H1 (cell line): ENCODE data around the gene EPB41L2. TPM values are rescaled to one million over a fixed set of nuclear protein-coding genes. Genes with fewer than 3 reads are reported as not detected.

Experiments used
- CTCF ChIA-PET: fragments of 300-600 bp; sonication (Branson Sonifier 250); formaldehyde crosslinking; loops from one replicate; lab custom pipeline; 2021; ENCODE audit not compliant: partially characterized antibody; lab: Charles Lee
- POLR2A ChIA-PET: fragments of 300-600 bp; sonication (Branson Sonifier 250); formaldehyde crosslinking; loops from one replicate; lab custom pipeline; 2021; ENCODE audit warnings: inconsistent platforms; ENCODE audit not compliant: partially characterized antibody; lab: Charles Lee
- DNase-seq, 2 experiments: peaks; one replicate each; pipeline versions ENCODE4 v3.0.0 to v3.0.0-alpha.2; 2010 to 2022; ENCODE audit warnings: low spot score in 2 of 2, low read depth in 1 of 2, mixed read lengths in 1 of 2
- FAIRE-seq: peaks from 2 replicates; lab custom pipeline; 2011; peaks lifted over from hg19 to GRCh38; lab: Jason Lieb, UNC
- H2AFZ ChIP-seq: 2 replicates; pipeline ENCODE4 v1.8.1; 2012; ENCODE audit warnings: low read length, inconsistent platforms
- H2AK5ac ChIP-seq: 2 replicates; pipeline ENCODE4 v1.6.1; 2013; ENCODE audit warnings: low read depth, low read length
- H2BK120ac ChIP-seq: replicated peaks from 2 replicates; pipeline ENCODE3; 2013; ENCODE audit warnings: low read depth, low read length, inconsistent platforms
- H2BK12ac ChIP-seq: 2 replicates; pipeline ENCODE4 v1.6.1; 2013; ENCODE audit warnings: low read depth, low read length
- H2BK15ac ChIP-seq: 2 replicates; pipeline ENCODE4 v1.6.1; 2013; ENCODE audit warnings: low read length
- H2BK20ac ChIP-seq: 2 replicates; pipeline ENCODE4 v1.6.1; 2013; ENCODE audit warnings: low read length
- H2BK5ac ChIP-seq: 2 replicates; pipeline ENCODE4 v1.6.1; 2013; ENCODE audit warnings: low read depth, low read length
- H3K14ac ChIP-seq: 2 replicates; pipeline ENCODE4 v1.6.1; 2013; ENCODE audit warnings: inconsistent platforms; ENCODE audit not compliant: insufficient read length
- H3K18ac ChIP-seq: 2 replicates; pipeline ENCODE4 v1.6.1; 2013; ENCODE audit warnings: low read length; ENCODE audit errors: extremely low read depth
- H3K23ac ChIP-seq: 2 replicates; pipeline ENCODE4 v1.6.1; 2013; ENCODE audit warnings: inconsistent platforms; ENCODE audit not compliant: insufficient read length
- H3K23me2 ChIP-seq: 2 replicates; pipeline ENCODE4 v1.6.1; 2013; ENCODE audit warnings: low read depth, low read length
- H3K27ac ChIP-seq: 2 replicates; pipeline ENCODE4 v1.6.1; 2011; ENCODE audit warnings: low read depth, low read length, inconsistent platforms
- H3K27me3 ChIP-seq, 4 experiments: replicated peaks in 1 of 4; 1 replicate in 1 of 4; 2 replicates in 3 of 4; pipeline versions ENCODE4 v1.6.1 to v1.8.1; 2011 to 2013; ENCODE audit warnings: low read length in 3 of 4, mild to moderate bottlenecking in 3 of 4, inconsistent platforms in 2 of 4, mixed read lengths in 2 of 4, moderate library complexity in 1 of 4; ENCODE audit not compliant: control insufficient read depth in 3 of 4, insufficient read depth in 3 of 4; ENCODE audit errors: extremely low read depth in 1 of 4
- H3K36me3 ChIP-seq, 4 experiments: 2 replicates each; pipeline versions ENCODE4 v1.6.1 to v1.8.1; 2011 to 2013; ENCODE audit warnings: mild to moderate bottlenecking in 4 of 4, low read length in 3 of 4, moderate library complexity in 2 of 4, control low read depth in 1 of 4, inconsistent platforms in 1 of 4; ENCODE audit not compliant: insufficient read depth in 4 of 4, control insufficient read depth in 2 of 4
- H3K4ac ChIP-seq: replicated peaks from 2 replicates; pipeline ENCODE3; 2013; ENCODE audit warnings: low read length, low read depth, mixed read lengths, inconsistent platforms; ENCODE audit not compliant: insufficient read length
- H3K4me1 ChIP-seq, 4 experiments: replicated peaks in 1 of 4; 1 replicate in 1 of 4; 2 replicates in 3 of 4; pipeline versions ENCODE4 v1.6.1 to v1.8.1; 2011 to 2013; ENCODE audit warnings: low read length in 3 of 4, inconsistent platforms in 2 of 4, mixed read lengths in 1 of 4; ENCODE audit not compliant: insufficient read depth in 4 of 4, control insufficient read depth in 3 of 4
- H3K4me2 ChIP-seq, 2 experiments: 2 replicates each; pipeline versions ENCODE4 v1.6.1 to v1.8.1; 2011 to 2013; ENCODE audit warnings: low read depth in 2 of 2, low read length in 2 of 2, control low read depth in 1 of 2, inconsistent platforms in 1 of 2, mild to moderate bottlenecking in 1 of 2; ENCODE audit not compliant: insufficient read depth in 1 of 2
- H3K4me3 ChIP-seq, 4 experiments: fragments of 200-600, 300-600 bp in 1 of 4; sonication (generic), shearing (Covaris generic), sonication (Bioruptor Twin) in 1 of 4; 2 replicates each; pipeline versions ENCODE4 v1.5.1 to v1.8.1; 2011 to 2016; ENCODE audit warnings: low read length in 4 of 4, low read depth in 3 of 4, control low read depth in 2 of 4, inconsistent platforms in 2 of 4, mild to moderate bottlenecking in 2 of 4, mixed read lengths in 1 of 4, moderate library complexity in 1 of 4; ENCODE audit not compliant: insufficient read depth in 2 of 4; ENCODE audit errors: extremely low read depth in 1 of 4
- H3K56ac ChIP-seq: replicated peaks from 2 replicates; pipeline ENCODE3; 2013; ENCODE audit warnings: low read depth, mild to moderate bottlenecking, mixed read lengths, low read length, inconsistent platforms; ENCODE audit not compliant: insufficient read length
- H3K79me1 ChIP-seq: 2 replicates; pipeline ENCODE4 v1.6.1; 2013; ENCODE audit warnings: low read depth, low read length, control low read depth
- H3K79me2 ChIP-seq, 2 experiments: 2 replicates each; pipeline versions ENCODE4 v1.6.1 to v1.8.1; 2012 to 2013; ENCODE audit warnings: low read length in 2 of 2, mild to moderate bottlenecking in 2 of 2, inconsistent platforms in 1 of 2; ENCODE audit not compliant: insufficient read depth in 2 of 2, control insufficient read depth in 1 of 2
- H3K9ac ChIP-seq, 4 experiments: replicated peaks in 1 of 4; 1 replicate in 1 of 4; 2 replicates in 3 of 4; pipeline versions ENCODE4 v1.6.1 to v1.8.1; 2011 to 2013; ENCODE audit warnings: low read depth in 3 of 4, low read length in 3 of 4, control low read depth in 2 of 4, mild to moderate bottlenecking in 2 of 4, moderate library complexity in 2 of 4, inconsistent platforms in 1 of 4; ENCODE audit errors: extremely low read depth in 1 of 4
- H3K9me3 ChIP-seq, 2 experiments: 2 replicates each; pipeline versions ENCODE4 v1.6.1 to v1.8.1; 2012 to 2013; ENCODE audit warnings: mild to moderate bottlenecking in 2 of 2, moderate library complexity in 2 of 2, control low read depth in 1 of 2, inconsistent platforms in 1 of 2, low read depth in 1 of 2, low read length in 1 of 2, mixed read lengths in 1 of 2; ENCODE audit not compliant: insufficient read depth in 2 of 2
- H4K20me1 ChIP-seq, 2 experiments: replicated peaks in 1 of 2; 2 replicates each; pipeline versions ENCODE3 to v1.8.1; 2011 to 2013; ENCODE audit warnings: inconsistent platforms in 2 of 2, low read length in 2 of 2, mild to moderate bottlenecking in 1 of 2; ENCODE audit not compliant: insufficient read depth in 2 of 2, control insufficient read depth in 1 of 2
- H4K5ac ChIP-seq: 2 replicates; pipeline ENCODE4 v1.6.1; 2013; ENCODE audit warnings: low read length, low read depth, mixed read lengths, inconsistent platforms; ENCODE audit not compliant: insufficient read length
- H4K8ac ChIP-seq: 2 replicates; pipeline ENCODE4 v1.8.0; 2013; ENCODE audit warnings: mild to moderate bottlenecking, moderate library complexity, low read length, inconsistent platforms; ENCODE audit not compliant: insufficient read depth; ENCODE audit errors: extremely low read depth
- H4K91ac ChIP-seq: replicated peaks from 2 replicates; pipeline ENCODE3; 2013; ENCODE audit warnings: low read length, mixed read lengths, inconsistent platforms; ENCODE audit not compliant: insufficient read length
- CTBP2 ChIP-seq: IDR thresholded peaks from 2 replicates; pipeline ENCODE4 v1.7.0; 2011; ENCODE audit warnings: borderline replicate concordance, mild to moderate bottlenecking, moderate library complexity, mixed read lengths, low read length; ENCODE audit not compliant: insufficient read depth, insufficient read length
- EGR1 ChIP-seq: IDR thresholded peaks from 2 replicates; pipeline ENCODE4 v1.6.1; 2011; ENCODE audit warnings: low read depth, low read length, borderline replicate concordance
- EP300 ChIP-seq, 2 experiments: IDR thresholded peaks; 1 replicate in 1 of 2; 2 replicates in 1 of 2; pipeline ENCODE4 v1.6.1; 2011 to 2012; ENCODE audit warnings: low read depth in 2 of 2, low read length in 2 of 2, mild to moderate bottlenecking in 2 of 2, borderline replicate concordance in 1 of 2, inconsistent platforms in 1 of 2, moderate library complexity in 1 of 2
- HDAC2 ChIP-seq, 2 experiments: fragments of 300-600 bp in 1 of 2; sonication (generic) in 1 of 2; IDR thresholded peaks; 2 replicates each; pipeline ENCODE4 v1.6.1; 2011 to 2012; ENCODE audit warnings: low read depth in 2 of 2, low read length in 2 of 2, mild to moderate bottlenecking in 2 of 2, moderate library complexity in 2 of 2, borderline replicate concordance in 1 of 2, inconsistent platforms in 1 of 2
- RBBP5 ChIP-seq: IDR thresholded peaks from 2 replicates; pipeline ENCODE4 v1.7.1; 2012; ENCODE audit warnings: low read depth, mild to moderate bottlenecking, inconsistent platforms, low read length, moderate library complexity, borderline replicate concordance
- SIN3A ChIP-seq, 2 experiments: IDR thresholded peaks in 1 of 2; conservative IDR thresholded peaks in 1 of 2; 2 replicates each; pipeline ENCODE4 v1.6.1; 2011 to 2012; ENCODE audit warnings: low read length in 2 of 2, improper control_type of control experiment in 1 of 2, low read depth in 1 of 2, mild to moderate bottlenecking in 1 of 2
- WGBS, 2 experiments: shearing (Covaris generic) in 1 of 2; methylation state at CpG; one replicate each; pipeline versions ENCODE4 v1.1.6 to v1.1.7; 2013 to 2015; ENCODE audit warnings: low lambda C conversion rate in 2 of 2, mixed read lengths in 2 of 2, inconsistent platforms in 1 of 2, low coverage in 1 of 2, missing lambda C conversion rate in 1 of 2; ENCODE audit not compliant: insufficient replicate concordance in 2 of 2, insufficient coverage in 1 of 2, insufficient read length in 1 of 2; ENCODE audit errors: extremely low coverage in 1 of 2, missing lambda C conversion rate in 1 of 2; 5-methylcytosine and 5-hydroxymethylcytosine counted together
- polyA plus RNA-seq, 7 experiments: library from polyadenylated mRNA; depleted of rRNA in 3 of 7; stranded (reverse) in 5 of 7; unstranded in 2 of 7; fragments of >200 nt in 5 of 7; fragments of 200-250 nt in 2 of 7; gene quantifications; 1 replicate in 5 of 7; 2 replicates in 1 of 7; 4 replicates in 1 of 7; pipeline versions ENCODE4 v1.2.1 to v1.2.3, GENCODE V29; 2011 to 2013; ENCODE audit warnings: missing spikeins in 2 of 7, mixed read lengths in 2 of 7
- total RNA-seq: library from RNA; stranded (reverse); fragmentation: NEBNext Ultra II Directional; extraction: Animal tissue kit (Norgen Biotek cat#: 25700); gene quantifications from 2 replicates; pipeline ENCODE4 v1.2.1, GENCODE V29; 2021

Gene EPB41L2
- total and polyA plus RNA-seq, 2 of the 8 experiments (the other 6 are each of a cell fraction or from before 2014, with no cell fraction given): 22.5 to 123 TPM

DNA sequence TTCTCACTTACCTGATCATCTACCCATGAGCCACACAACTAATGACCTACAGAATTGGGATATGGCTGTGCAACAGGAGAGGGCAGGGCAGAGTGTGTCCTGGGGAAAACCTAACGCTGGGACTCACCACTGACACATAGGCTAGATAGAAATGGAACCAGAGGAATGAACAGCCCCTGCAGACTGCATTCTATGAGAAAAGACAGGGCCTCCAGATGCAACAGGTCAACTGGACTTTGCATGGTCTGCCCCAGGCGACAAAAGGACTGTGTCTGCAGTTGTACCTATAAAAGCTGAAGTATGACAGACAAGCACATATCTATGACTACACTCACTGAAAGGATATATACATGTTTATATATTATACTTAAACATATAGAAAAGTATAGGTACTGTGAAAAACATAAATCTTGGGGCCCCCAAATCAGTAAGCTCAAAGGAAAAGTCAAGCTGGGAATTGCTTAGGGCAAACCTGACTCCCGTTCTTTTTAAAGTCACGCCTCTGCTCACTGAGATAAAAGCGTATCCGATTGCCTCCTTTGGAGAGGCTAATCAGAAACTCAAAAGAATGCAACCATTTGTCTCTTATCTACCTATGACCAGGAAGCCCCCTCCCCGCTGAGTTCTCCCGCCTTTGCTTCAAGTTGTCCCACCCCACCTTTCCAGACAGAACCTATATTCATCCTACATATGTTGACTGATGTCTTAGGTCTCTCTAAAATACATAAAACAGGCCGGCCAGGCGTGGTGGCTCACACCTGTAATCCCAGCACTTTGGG lies 68.5 kb downstream of the EPB41L2 start:
- no peak overlapping the region for H3K27ac ChIP-seq
- H3K4me1 ChIP-seq: peaks cover 0 to 14% (median 4%) of the 10 kb centered on the region in 4 experiments; a peak in 2 of 7 replicates
- no peaks in the 10 kb centered on the region for H3K23me2 ChIP-seq
- ChIA-PET CTCF (interaction anchor here (0.7 to 1.5 kb wide), 2 partner anchors 14 to 107 kb away, joined by 3 read pairs; no protein-coding TSS in a partner anchor), POLR2A (interaction anchor here (0.7 kb wide), 1 partner anchor 30 kb away, joined by 3 read pairs; no protein-coding TSS in a partner anchor)
- no peaks in the 10 kb centered on the region for H3K9me3 ChIP-seq
- no peak for FAIRE-seq
- 92% methylated on average over 10 of the region's 10 CpGs; no CpG with 5 or more reads in 1 of the 2 experiments for WGBS, 2 experiments
- H2AK5ac ChIP-seq: peak overlapping the region; percentile 7; the same call in 1 of the 2 replicates
- H4K8ac ChIP-seq: no peak overlapping the region
- H3K4ac ChIP-seq: no peak overlapping the region
- H3K14ac ChIP-seq: no peak overlapping the region
- no peak overlapping the region for H3K4me3 ChIP-seq
- no peak overlapping the region for H2BK15ac ChIP-seq
- no peak overlapping the region for H2BK20ac ChIP-seq
- no peak overlapping the region for H3K23ac ChIP-seq
- H2BK12ac ChIP-seq: no peak overlapping the region
- peaks cover 0 to 28% of the 10 kb centered on the region in 2 experiments; a peak in 2 of 4 replicates for H3K79me2 ChIP-seq
- no peak overlapping the region for H3K4me2 ChIP-seq
- H4K91ac ChIP-seq: no peak overlapping the region
- H3K27me3 ChIP-seq: no peaks in the 10 kb centered on the region
- H4K20me1 ChIP-seq: no peaks in the 10 kb centered on the region
- no peak overlapping the region for H3K18ac ChIP-seq
- no peak overlapping the region for H2BK120ac ChIP-seq
- H2BK5ac ChIP-seq: peak overlapping the region; percentile 14; the same call in 1 of the 2 replicates
- H2AFZ ChIP-seq: no peak overlapping the region
- H4K5ac ChIP-seq: no peak overlapping the region
- H3K36me3 ChIP-seq: no peaks in the 10 kb centered on the region
- TF ChIP-seq CTBP2 (no peak), RBBP5 (no peak), HDAC2 (IDR thresholded peaks at IDR 0.05; ENCODE audit: borderline replicate concordance in 1 of 2, low read depth in 2 of 2, low read length in 2 of 2) (no peak), EP300 (IDR thresholded peaks at IDR 0.05; ENCODE audit: borderline replicate concordance in 1 of 2, low read depth in 2 of 2, low read length in 2 of 2) (no peak), SIN3A (conservative IDR thresholded peaks at IDR 0.05 in 1 of 2, IDR thresholded peaks at IDR 0.05 in 1 of 2; ENCODE audit: low read depth in 1 of 2, low read length in 2 of 2) (no peak), EGR1 (no peak)
- peaks cover 5% of the 10 kb centered on the region for H3K79me1 ChIP-seq
- no peak for DNase-seq
- H3K56ac ChIP-seq: no peak overlapping the region
- no peak overlapping the region for H3K9ac ChIP-seq
